Kidney epithelial cell (primary cell): ENCODE results near the gene DEDD2. TPM values are rescaled to one million over a fixed set of nuclear protein-coding genes. Genes with fewer than 3 reads are reported as not detected.

Source experiments
- DNase-seq: peaks from one replicate; pipeline ENCODE4 v3.0.0-alpha.2; 2010; ENCODE audit warnings: low read depth
- H3K27me3 ChIP-seq: 2 replicates; pipeline ENCODE4 v1.6.0; 2011; ENCODE audit warnings: low read length; ENCODE audit not compliant: control insufficient read depth, insufficient read depth
- H3K36me3 ChIP-seq: 2 replicates; pipeline ENCODE4 v1.5.1; 2011; ENCODE audit warnings: low read length; ENCODE audit not compliant: control insufficient read depth, insufficient read depth
- H3K4me3 ChIP-seq: 2 replicates; pipeline ENCODE4 v1.5.1; 2011; ENCODE audit warnings: low read depth, mild to moderate bottlenecking, control low read depth, low read length
- total RNA-seq: library from RNA; depleted of rRNA; stranded (reverse); fragments of >200 nt; gene quantifications from 2 replicates; pipeline ENCODE4 v1.2.3, GENCODE V29; 2015
- TF ChIP-seq, protein P1 (sequence below): IDR thresholded peaks from 2 replicates; pipeline ENCODE4 v1.5.1; 2011; ENCODE audit warnings: mild to moderate bottlenecking, moderate library complexity, low read length, control low read depth, inconsistent platforms; ENCODE audit not compliant: insufficient read depth, poor library complexity, severe bottlenecking

The DEDD2 gene
- total RNA-seq, 1 donor from 2014 or later = 47.3 TPM

DNA sequence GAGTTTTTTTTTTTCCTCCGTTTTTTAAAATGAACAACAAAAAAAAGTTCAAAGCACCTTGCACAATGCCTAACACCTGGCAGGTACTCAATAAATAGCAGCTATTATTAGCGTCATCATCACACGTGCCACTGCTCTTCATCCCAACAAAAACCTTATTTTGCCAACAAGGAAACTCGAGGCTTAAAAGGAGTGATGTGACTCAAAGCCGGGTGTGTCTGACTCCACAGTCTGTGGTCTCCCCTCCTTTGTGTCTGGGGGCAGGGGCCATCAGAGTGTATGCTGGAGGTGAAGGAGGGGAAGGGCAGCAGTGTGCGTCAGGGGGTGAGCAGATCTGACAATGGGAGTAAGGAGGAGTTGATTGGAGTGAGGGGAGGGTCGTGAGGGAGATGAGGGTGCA lies 51.2 kb downstream of the DEDD2 start:
- H3K27me3 ChIP-seq = peaks cover 28% of the 10 kb centered on the region
- DNase-seq = no peak
- TF ChIP-seq, protein P1, sequence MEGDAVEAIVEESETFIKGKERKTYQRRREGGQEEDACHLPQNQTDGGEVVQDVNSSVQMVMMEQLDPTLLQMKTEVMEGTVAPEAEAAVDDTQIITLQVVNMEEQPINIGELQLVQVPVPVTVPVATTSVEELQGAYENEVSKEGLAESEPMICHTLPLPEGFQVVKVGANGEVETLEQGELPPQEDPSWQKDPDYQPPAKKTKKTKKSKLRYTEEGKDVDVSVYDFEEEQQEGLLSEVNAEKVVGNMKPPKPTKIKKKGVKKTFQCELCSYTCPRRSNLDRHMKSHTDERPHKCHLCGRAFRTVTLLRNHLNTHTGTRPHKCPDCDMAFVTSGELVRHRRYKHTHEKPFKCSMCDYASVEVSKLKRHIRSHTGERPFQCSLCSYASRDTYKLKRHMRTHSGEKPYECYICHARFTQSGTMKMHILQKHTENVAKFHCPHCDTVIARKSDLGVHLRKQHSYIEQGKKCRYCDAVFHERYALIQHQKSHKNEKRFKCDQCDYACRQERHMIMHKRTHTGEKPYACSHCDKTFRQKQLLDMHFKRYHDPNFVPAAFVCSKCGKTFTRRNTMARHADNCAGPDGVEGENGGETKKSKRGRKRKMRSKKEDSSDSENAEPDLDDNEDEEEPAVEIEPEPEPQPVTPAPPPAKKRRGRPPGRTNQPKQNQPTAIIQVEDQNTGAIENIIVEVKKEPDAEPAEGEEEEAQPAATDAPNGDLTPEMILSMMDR = no peak

GRCh38 chr19:42165146-42165545 lies 52.3 kb downstream of the DEDD2 start:
- TF ChIP-seq, protein P1 = no peak
- H3K36me3 ChIP-seq = no peaks in the 10 kb centered on the region
- peaks cover 30% of the 10 kb centered on the region for H3K27me3 ChIP-seq
- no peak overlapping the region for H3K4me3 ChIP-seq
- DNase-seq = no peak

More for the DNA sequence above, 51.2 kb downstream of the DEDD2 start:
- H3K4me3 ChIP-seq = no peak overlapping the region
- no peaks in the 10 kb centered on the region for H3K36me3 ChIP-seq

DNA sequence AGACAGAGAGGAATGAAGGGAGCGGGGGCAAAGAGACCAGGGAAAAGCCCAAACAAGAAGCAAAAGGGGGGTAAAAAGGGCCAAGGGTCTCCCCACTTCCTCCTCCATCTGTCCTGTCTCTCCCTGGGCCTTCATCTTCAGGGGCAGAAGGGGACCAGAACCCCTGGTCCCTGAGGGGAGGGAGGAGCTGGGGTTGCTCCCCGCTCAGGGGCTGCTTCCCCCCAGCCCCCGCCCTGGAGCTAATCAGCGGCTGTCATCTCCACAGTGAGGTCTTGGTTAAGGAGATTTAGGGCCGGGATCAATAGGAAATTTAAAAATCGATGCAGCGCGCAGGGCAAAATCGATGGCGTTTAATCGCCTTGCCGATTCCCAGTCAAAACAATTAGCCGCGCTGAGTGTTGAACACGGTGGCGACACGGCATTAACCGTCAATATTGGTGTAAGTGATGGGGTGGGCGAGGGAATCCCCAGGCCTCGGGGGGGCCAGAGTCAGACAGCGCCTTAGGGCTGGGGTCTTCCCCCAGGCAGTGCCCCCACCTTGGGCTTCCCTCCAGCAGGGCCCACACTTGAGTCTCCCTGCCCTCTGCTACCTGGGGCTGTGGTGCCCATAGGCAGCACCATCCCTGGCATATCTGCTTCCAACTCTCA lies 55.7 kb downstream of the DEDD2 start:
- TF ChIP-seq, protein P1 = no peak
- no peak overlapping the region for H3K4me3 ChIP-seq
- DNase-seq = no peak
- H3K36me3 ChIP-seq = no peaks in the 10 kb centered on the region
- peaks cover 37% of the 10 kb centered on the region for H3K27me3 ChIP-seq

GRCh38 chr19:42159942-42160341 lies 57.5 kb downstream of the DEDD2 start:
- Histone ChIP-seq H3K4me3 (no peak overlapping the region), H3K36me3 (no peaks in the 10 kb centered on the region), H3K27me3 (peaks cover 49% of the 10 kb centered on the region)
- no peak for DNase-seq
- TF ChIP-seq, protein P1 = no peak

DNA sequence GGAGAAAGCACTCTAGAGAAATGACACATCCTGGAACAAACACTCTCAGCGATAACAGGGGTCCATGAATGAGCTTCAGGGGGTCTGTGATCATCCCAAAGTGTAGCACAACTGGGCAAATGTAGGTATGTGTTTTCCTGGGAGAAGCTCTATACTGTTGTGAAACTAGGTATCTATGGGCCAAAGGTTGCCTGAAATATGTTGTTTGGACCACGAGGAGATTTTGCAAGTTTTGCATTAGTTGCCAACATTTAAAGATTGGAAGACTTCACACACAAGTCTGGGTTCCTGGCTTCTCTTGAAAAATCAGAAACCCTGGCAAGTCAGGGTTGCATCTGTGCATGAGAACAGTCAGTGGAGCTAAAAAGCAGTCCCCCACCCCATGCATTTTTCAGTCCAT lies 58.6 kb downstream of the DEDD2 start:
- Histone ChIP-seq H3K4me3 (no peak overlapping the region), H3K27me3 (peaks cover 58% of the 10 kb centered on the region), H3K36me3 (no peaks in the 10 kb centered on the region)
- TF ChIP-seq, protein P1 = no peak
- DNase-seq = no peak

GRCh38 chr19:42156571-42156970 lies 60.9 kb downstream of the DEDD2 start:
- no peak overlapping the region for H3K4me3 ChIP-seq
- peaks cover 64% of the 10 kb centered on the region for H3K27me3 ChIP-seq

More at GRCh38 chr19:42156571-42156970, 60.9 kb downstream of the DEDD2 start:
- no peaks in the 10 kb centered on the region for H3K36me3 ChIP-seq
- no peak for DNase-seq
- TF ChIP-seq, protein P1 = no peak
